WI38 (cell line): ENCODE measurements around the gene ADAT1.

Source experiments
- H3K4me3 ChIP-seq: 2 replicates; pipeline ENCODE4 v1.5.1; 2011; ENCODE audit warnings: low read depth, mild to moderate bottlenecking, control low read depth, low read length
- CTCF ChIP-seq: IDR thresholded peaks from 2 replicates; pipeline ENCODE4 v1.5.1; 2012; ENCODE audit warnings: low read depth, mild to moderate bottlenecking, control low read depth, low read length

The ADAT1 gene

GRCh38 chr16:75632857-75633256, 9.8 kb upstream of the ADAT1 start:
- H3K4me3 ChIP-seq, result no peak overlapping the region
- TF ChIP-seq CTCF, result no peak

GRCh38 chr16:75630052-75630451, 7.0 kb upstream of the ADAT1 start:
- no peak overlapping the region for H3K4me3 ChIP-seq
- no peak for TF ChIP-seq CTCF

- no peak overlapping the region for H3K4me3 ChIP-seq
- TF ChIP-seq CTCF, result no peak
Measured at GRCh38 chr16:75629132-75629531, 6.1 kb upstream of the ADAT1 start.

GRCh38 chr16:75628351-75628750, 5.3 kb upstream of the ADAT1 start:
- TF ChIP-seq CTCF, result no peak
- H3K4me3 ChIP-seq, result no peak overlapping the region

GRCh38 chr16:75627851-75628250, 4.8 kb upstream of the ADAT1 start:
- TF ChIP-seq CTCF, result no peak
- no peak overlapping the region for H3K4me3 ChIP-seq

- no peak for TF ChIP-seq CTCF
- H3K4me3 ChIP-seq, result no peak overlapping the region
Measured at GRCh38 chr16:75626806-75627205, 3.7 kb upstream of the ADAT1 start.

GRCh38 chr16:75624921-75625334, 1.8 kb upstream of the ADAT1 start:
- TF ChIP-seq CTCF, result no peak
- H3K4me3 ChIP-seq, result no peak overlapping the region
